Measurements from ENCODE around the gene CDH8. TPM values are rescaled to one million over a fixed set of nuclear protein-coding genes. Genes with fewer than 3 reads are reported as not detected.
"Not testable (repeated sequence)": the region's sequence is repeated elsewhere in the genome, so short reads cannot be mapped to it uniquely, and the experiment has no call there.

CDH8 gene
- total and polyA plus RNA-seq, 2 donors (not counting 1 experiment from before 2014, with no cell fraction given), result not detected

DNA sequence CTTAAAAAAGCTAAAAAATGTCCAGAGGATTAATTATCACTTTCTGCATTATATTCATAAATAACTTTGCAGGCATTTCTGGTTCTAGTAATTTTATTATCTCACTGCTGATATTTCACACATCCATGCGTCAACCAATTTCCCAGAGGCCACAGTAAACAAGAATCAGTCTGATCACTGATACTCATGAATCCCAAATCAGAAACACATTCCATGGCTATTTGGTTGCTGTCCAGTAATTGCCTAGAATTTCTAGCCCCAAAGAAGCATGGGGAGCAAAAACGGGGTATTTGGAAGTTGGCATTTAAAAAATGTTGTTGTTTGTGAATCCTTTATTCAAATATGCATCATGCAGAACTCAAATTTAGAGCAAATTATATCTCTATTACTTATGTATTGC lies 244.8 kb downstream of the CDH8 start:
- H3K4me2 ChIP-seq (replicated peaks; ENCODE audit: low read depth, low read length, poor library complexity, severe bottlenecking), result no peak overlapping the region
- ChIA-PET POLR2A (no interaction called here), CTCF (no interaction called here)
- no peak overlapping the region for H3K9ac ChIP-seq (ENCODE audit: low read length)
- ATAC-seq (ENCODE audit: low read depth) (no peak), DNase-seq (no peak)
- no peak for TF ChIP-seq EZH2 (IDR thresholded peaks at IDR 0.05; ENCODE audit: borderline replicate concordance, insufficient read depth, low read depth, low read length, poor library complexity, severe bottlenecking)
- TF ChIP-seq, protein P1, sequence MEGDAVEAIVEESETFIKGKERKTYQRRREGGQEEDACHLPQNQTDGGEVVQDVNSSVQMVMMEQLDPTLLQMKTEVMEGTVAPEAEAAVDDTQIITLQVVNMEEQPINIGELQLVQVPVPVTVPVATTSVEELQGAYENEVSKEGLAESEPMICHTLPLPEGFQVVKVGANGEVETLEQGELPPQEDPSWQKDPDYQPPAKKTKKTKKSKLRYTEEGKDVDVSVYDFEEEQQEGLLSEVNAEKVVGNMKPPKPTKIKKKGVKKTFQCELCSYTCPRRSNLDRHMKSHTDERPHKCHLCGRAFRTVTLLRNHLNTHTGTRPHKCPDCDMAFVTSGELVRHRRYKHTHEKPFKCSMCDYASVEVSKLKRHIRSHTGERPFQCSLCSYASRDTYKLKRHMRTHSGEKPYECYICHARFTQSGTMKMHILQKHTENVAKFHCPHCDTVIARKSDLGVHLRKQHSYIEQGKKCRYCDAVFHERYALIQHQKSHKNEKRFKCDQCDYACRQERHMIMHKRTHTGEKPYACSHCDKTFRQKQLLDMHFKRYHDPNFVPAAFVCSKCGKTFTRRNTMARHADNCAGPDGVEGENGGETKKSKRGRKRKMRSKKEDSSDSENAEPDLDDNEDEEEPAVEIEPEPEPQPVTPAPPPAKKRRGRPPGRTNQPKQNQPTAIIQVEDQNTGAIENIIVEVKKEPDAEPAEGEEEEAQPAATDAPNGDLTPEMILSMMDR (IDR thresholded peaks at IDR 0.05), result no peak
- H3K4me3 ChIP-seq (ENCODE audit: control extremely low read depth in 1 of 5, extremely low read depth in 1 of 5, insufficient read depth in 1 of 5, low read depth in 2 of 5, low read length in 4 of 5), result no peak overlapping the region
- WGBS (ENCODE audit: insufficient coverage), result no CpG with 5 or more reads among the region's 2 CpGs
- H3K4me1 ChIP-seq (ENCODE audit: control insufficient read depth in 2 of 2, insufficient read depth in 2 of 2, low read length in 2 of 2), result no peaks in the 10 kb centered on the region
- Mint-ChIP-seq H3K4me1 (no peaks in the 10 kb centered on the region), H3K4me3 (no peak overlapping the region), H3K9me3 (ENCODE audit: insufficient read depth) (peaks cover 2% of the 10 kb centered on the region), H3K27ac (no peak overlapping the region), H3K27me3 (no peaks in the 10 kb centered on the region)
- intact Hi-C loops (cut with micrococcal nuclease), result no loop called here
- no peaks in the 10 kb centered on the region for H3K9me3 ChIP-seq (ENCODE audit: control extremely low read depth in 1 of 3, control insufficient read depth in 2 of 3, insufficient read depth in 1 of 3, low read length in 2 of 3)
- no peak overlapping the region for H3K27ac ChIP-seq (ENCODE audit: low read length in 2 of 2)
- H3K36me3 ChIP-seq (replicated peaks in 1 of 2; ENCODE audit: control extremely low read depth in 1 of 2, control insufficient read depth in 1 of 2, extremely low read depth in 1 of 2, insufficient read depth in 2 of 2, low read length in 1 of 2), result no peaks in the 10 kb centered on the region
- no peaks in the 10 kb centered on the region for H4K20me1 ChIP-seq (ENCODE audit: control insufficient read depth, insufficient read depth, low read length, poor library complexity, severe bottlenecking)
- no peaks in the 10 kb centered on the region for H3K79me2 ChIP-seq (ENCODE audit: control insufficient read depth, insufficient read depth, low read length)
- H2AFZ ChIP-seq (ENCODE audit: insufficient read depth, low read depth, low read length, poor library complexity, severe bottlenecking), result no peak overlapping the region
- no peaks in the 10 kb centered on the region for H3K27me3 ChIP-seq (replicated peaks in 1 of 4; ENCODE audit: control extremely low read depth in 1 of 4, control insufficient read depth in 3 of 4, insufficient read depth in 4 of 4, low read length in 3 of 4)

DNA sequence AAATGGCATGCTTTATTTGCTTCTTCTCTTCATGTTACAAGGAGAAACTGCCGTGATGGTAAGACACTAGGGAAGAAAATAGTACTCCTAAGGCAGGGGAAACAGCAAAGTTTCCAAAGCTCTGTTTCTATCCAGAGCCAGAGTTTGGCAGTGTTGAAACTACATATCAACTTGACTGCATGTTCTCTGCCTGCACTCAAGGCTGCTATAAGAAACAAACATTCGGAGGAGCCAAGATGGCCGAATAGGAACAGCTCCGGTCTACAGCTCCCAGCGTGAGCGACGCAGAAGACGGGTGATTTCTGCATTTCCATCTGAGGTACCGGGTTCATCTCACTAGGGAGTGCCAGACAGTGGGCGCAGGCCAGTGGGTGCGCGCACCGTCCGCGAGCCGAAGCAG lies 254.4 kb downstream of the CDH8 start:
- 98% methylated on average over 8 of the region's 16 CpGs for whole genome bisulfite sequencing (ENCODE audit: insufficient coverage)
- H3K9ac ChIP-seq (ENCODE audit: low read length); ATAC-seq (ENCODE audit: low read depth); H3K4me3 ChIP-seq (ENCODE audit: control extremely low read depth in 1 of 5, extremely low read depth in 1 of 5, insufficient read depth in 1 of 5, low read depth in 2 of 5, low read length in 4 of 5); H2AFZ ChIP-seq (ENCODE audit: insufficient read depth, low read depth, low read length, poor library complexity, severe bottlenecking); H3K27me3 Mint-ChIP-seq; CTCF ChIA-PET; H3K4me1 ChIP-seq (ENCODE audit: control insufficient read depth in 2 of 2, insufficient read depth in 2 of 2, low read length in 2 of 2); H4K20me1 ChIP-seq (ENCODE audit: control insufficient read depth, insufficient read depth, low read length, poor library complexity, severe bottlenecking); H3K4me1 Mint-ChIP-seq; H3K4me3 Mint-ChIP-seq; POLR2A ChIA-PET; H3K79me2 ChIP-seq (ENCODE audit: control insufficient read depth, insufficient read depth, low read length); H3K27ac Mint-ChIP-seq; intact Hi-C loops (cut with micrococcal nuclease); H3K4me2 ChIP-seq (replicated peaks; ENCODE audit: low read depth, low read length, poor library complexity, severe bottlenecking); H3K27ac ChIP-seq (ENCODE audit: low read length in 2 of 2); H3K36me3 ChIP-seq (replicated peaks in 1 of 2; ENCODE audit: control extremely low read depth in 1 of 2, control insufficient read depth in 1 of 2, extremely low read depth in 1 of 2, insufficient read depth in 2 of 2, low read length in 1 of 2); H3K9me3 Mint-ChIP-seq (ENCODE audit: insufficient read depth); H3K9me3 ChIP-seq (ENCODE audit: control extremely low read depth in 1 of 3, control insufficient read depth in 2 of 3, insufficient read depth in 1 of 3, low read length in 2 of 3); DNase-seq; H3K27me3 ChIP-seq (replicated peaks in 1 of 4; ENCODE audit: control extremely low read depth in 1 of 4, control insufficient read depth in 3 of 4, insufficient read depth in 4 of 4, low read length in 3 of 4): not testable (repeated sequence)
